ENCODE results near the gene SLC25A13. TPM values are rescaled to one million over a fixed set of nuclear protein-coding genes. Genes with fewer than 3 reads are reported as not detected.

The SLC25A13 gene
- total and polyA plus RNA-seq, 3 donors from 2014 or later = 13.2 to 49.1 (median 35.4) TPM

DNA sequence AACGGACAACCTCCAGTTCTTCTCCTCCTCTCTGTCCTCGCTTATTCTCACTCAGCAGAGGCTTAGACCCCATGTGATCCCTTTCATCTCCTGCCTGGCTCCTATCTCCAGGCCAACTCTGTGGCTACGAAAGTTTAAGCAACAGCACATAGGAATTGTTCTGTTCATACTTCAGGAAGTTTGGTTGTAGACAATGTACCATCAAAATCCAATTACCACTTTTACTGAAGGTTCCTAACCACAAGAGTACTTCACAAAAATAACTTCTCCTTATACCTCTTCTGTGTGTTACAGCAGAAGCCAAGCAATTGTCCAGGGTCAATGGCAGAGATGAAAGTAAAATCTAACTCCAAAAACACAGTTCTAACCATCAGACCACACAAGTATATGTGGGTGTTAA, 80.0 kb downstream of the SLC25A13 start:
- no peak for DNase-seq
- Histone ChIP-seq H3K27ac (no peak overlapping the region), H3K4me3 (no peak overlapping the region), H3K4me1 (peaks cover 15% of the 10 kb centered on the region), H3K9me3 (no peaks in the 10 kb centered on the region), H3K27me3 (no peaks in the 10 kb centered on the region), H3K36me3 (ENCODE audit: low read depth, missing control alignments) (no peaks in the 10 kb centered on the region)
- intact Hi-C loops (cut with DNase I; ENCODE audit: low total_unique reads) = no loop called here
- WGBS, 2 donors = 56 to 57% methylated on average over 3 of the region's 3 CpGs
- TF ChIP-seq POLR2A (IDR thresholded peaks at IDR 0.05) = no peak
- TF ChIP-seq, protein P1, sequence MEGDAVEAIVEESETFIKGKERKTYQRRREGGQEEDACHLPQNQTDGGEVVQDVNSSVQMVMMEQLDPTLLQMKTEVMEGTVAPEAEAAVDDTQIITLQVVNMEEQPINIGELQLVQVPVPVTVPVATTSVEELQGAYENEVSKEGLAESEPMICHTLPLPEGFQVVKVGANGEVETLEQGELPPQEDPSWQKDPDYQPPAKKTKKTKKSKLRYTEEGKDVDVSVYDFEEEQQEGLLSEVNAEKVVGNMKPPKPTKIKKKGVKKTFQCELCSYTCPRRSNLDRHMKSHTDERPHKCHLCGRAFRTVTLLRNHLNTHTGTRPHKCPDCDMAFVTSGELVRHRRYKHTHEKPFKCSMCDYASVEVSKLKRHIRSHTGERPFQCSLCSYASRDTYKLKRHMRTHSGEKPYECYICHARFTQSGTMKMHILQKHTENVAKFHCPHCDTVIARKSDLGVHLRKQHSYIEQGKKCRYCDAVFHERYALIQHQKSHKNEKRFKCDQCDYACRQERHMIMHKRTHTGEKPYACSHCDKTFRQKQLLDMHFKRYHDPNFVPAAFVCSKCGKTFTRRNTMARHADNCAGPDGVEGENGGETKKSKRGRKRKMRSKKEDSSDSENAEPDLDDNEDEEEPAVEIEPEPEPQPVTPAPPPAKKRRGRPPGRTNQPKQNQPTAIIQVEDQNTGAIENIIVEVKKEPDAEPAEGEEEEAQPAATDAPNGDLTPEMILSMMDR (IDR thresholded peaks at IDR 0.05) = no peak

DNA sequence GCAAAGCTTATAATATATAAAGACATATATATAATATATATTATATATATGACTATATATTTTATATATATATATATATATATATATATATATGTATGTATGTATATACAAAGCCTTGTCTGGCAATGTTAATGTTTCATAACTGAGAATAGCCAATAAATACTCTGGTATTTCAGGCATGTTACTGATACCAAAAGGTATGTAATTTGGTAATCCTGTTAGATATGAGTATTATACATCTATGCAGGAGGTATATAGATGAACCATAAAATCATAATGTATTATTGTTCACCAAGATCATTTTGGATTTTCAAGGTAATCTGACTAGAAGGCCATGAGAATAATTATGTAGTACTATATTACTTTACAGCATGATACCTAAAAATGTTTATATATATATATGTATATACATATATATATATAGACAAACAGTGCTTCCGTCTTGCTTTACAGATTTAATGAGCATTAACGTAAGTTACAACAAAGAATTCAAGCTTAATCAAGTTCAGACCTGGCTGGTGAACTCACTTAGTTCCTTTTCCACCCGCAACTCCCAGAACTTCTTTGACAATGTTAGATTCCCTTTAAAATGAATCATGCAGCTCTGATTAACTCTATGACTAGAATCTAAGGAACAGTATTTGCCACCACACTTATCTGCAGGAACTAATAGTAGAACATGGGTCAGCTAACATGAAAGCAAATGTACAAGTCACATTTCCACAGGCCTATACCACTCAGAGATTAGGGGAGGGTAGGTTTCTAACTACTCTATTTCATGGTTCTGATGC, 82.7 kb downstream of the SLC25A13 start:
- peaks cover 34% of the 10 kb centered on the region for H3K4me1 ChIP-seq
- no peak for DNase-seq
- no peaks in the 10 kb centered on the region for H3K36me3 ChIP-seq (ENCODE audit: low read depth, missing control alignments)
- 91 to 95% methylated on average over 3 of the region's 3 CpGs for WGBS, 2 donors
- no peak overlapping the region for H3K4me3 ChIP-seq
- H3K9me3 ChIP-seq = no peaks in the 10 kb centered on the region
- TF ChIP-seq, protein P1 (IDR thresholded peaks at IDR 0.05) = no peak
- TF ChIP-seq POLR2A (IDR thresholded peaks at IDR 0.05) = no peak
- no peaks in the 10 kb centered on the region for H3K27me3 ChIP-seq
- H3K27ac ChIP-seq = no peak overlapping the region
- intact Hi-C loops (cut with DNase I; ENCODE audit: low total_unique reads) = no loop called here

DNA sequence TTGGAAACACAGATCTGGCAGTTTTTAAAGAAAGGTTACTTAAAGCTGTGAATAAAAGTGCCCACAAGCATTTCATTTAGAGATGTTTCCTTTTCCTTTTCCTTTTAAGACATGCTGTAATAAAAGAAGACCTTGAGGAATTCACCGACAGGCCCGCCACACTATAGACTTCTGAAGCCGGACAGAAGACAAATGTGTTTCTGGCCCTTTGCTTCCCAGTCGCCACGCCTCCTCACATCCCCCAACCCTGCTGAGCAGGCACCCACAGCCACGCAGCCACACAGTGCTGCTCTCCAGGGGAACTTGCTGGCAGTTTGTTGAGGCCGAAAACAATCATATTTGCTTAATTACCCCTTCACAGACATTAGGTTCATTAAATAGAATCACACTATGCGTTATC, 83.4 kb downstream of the SLC25A13 start:
- intact Hi-C loops (cut with DNase I; ENCODE audit: low total_unique reads) = no loop called here
- peaks cover 41% of the 10 kb centered on the region for H3K4me1 ChIP-seq
- H3K27me3 ChIP-seq = no peaks in the 10 kb centered on the region
- no peaks in the 10 kb centered on the region for H3K9me3 ChIP-seq
- H3K36me3 ChIP-seq (ENCODE audit: low read depth, missing control alignments) = no peaks in the 10 kb centered on the region
- no peak for DNase-seq
- peak overlapping the region in 1 of 2 donors; percentile 68 for H3K27ac ChIP-seq
- TF ChIP-seq POLR2A (IDR thresholded peaks at IDR 0.05) = no peak
- TF ChIP-seq, protein P1 (IDR thresholded peaks at IDR 0.05) = no peak
- WGBS, 2 donors = 59 to 60% methylated on average over 8 of the region's 8 CpGs
- no peak overlapping the region for H3K4me3 ChIP-seq

DNA sequence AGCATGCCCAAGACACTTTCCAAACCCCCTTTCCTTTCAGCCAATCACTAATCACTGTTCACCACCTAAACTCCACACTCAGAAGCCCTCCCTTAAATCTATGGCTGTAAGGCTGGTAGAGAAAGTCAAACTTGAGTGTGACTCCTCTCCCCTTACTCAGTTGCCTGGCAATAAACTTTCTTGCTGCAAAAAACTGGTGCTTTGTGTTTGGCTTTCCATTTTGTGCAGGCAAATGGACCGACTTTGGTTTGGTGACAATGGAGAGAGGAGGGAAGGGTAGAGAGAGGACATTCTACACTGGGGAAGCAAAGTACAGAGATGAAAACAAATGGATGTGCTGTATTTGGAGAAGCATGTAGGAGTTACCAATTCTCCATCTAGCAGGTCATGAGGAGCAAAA, 84.9 kb downstream of the SLC25A13 start:
- WGBS, 2 donors = 91 to 95% methylated on average over 1 of the region's 1 CpG
- Histone ChIP-seq H3K4me3 (no peak overlapping the region), H3K4me1 (peaks cover 42% of the 10 kb centered on the region), H3K9me3 (no peaks in the 10 kb centered on the region), H3K36me3 (ENCODE audit: low read depth, missing control alignments) (no peaks in the 10 kb centered on the region), H3K27me3 (no peaks in the 10 kb centered on the region), H3K27ac (peak overlapping the region in 1 of 2 donors; percentile 68)
- intact Hi-C loops (cut with DNase I; ENCODE audit: low total_unique reads) = no loop called here
- DNase-seq = no peak
- TF ChIP-seq, protein P1 (IDR thresholded peaks at IDR 0.05) = no peak
- no peak for TF ChIP-seq POLR2A (IDR thresholded peaks at IDR 0.05)

Data from testis (tissue), 3 donors.